NCI-H2081 (cell line): ENCODE results near the gene RRP1B.
"Not testable (repeated sequence)": the region's sequence is repeated elsewhere in the genome, so short reads cannot be mapped to it uniquely, and the experiment has no call there.

Experiments
- DNase-seq, 2 experiments: peaks; one replicate each; lab custom pipeline; 2025; lab: John Stamatoyannopoulos, UW

Gene RRP1B

DNA sequence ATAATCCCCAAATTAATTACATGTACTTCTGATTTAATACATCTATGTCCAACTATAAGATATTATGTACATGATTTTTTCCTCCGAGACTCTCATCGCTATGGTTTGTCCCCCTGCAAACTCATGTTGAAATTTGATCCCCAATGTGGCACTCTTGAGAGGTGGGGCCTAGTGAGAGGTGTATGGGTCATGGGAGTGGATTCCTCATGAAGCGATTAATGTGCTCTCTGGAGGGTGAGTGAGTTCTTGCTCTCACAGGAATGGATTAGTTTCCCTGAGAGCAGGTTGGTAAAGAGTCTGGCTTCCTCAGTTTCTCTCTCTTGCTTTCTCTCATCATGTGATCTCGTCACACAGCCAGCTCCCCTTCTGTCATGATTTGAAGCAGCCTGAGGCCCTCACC is 16.2 kb upstream of the RRP1B start:
- no peak for DNase-seq

DNA sequence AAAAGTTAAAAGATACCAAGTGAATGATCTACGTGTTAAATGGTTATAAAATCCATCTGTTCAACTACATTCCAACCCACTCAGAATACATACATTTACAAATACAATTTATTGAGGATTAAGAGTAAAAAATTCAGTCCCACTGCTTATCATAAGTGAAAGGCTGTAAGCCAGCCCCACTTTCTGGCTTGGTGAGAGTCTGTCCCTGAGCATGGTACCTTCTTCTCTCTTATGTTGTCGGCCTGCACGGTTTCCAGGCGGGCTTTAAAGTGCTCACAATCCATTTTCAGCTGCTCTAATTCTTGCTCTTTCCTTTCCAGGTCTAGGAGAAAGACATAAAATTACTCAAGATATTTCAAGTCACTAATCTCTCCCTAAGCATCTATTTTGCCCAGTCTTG is 15.3 kb upstream of the RRP1B start:
- no peak for DNase-seq

DNA sequence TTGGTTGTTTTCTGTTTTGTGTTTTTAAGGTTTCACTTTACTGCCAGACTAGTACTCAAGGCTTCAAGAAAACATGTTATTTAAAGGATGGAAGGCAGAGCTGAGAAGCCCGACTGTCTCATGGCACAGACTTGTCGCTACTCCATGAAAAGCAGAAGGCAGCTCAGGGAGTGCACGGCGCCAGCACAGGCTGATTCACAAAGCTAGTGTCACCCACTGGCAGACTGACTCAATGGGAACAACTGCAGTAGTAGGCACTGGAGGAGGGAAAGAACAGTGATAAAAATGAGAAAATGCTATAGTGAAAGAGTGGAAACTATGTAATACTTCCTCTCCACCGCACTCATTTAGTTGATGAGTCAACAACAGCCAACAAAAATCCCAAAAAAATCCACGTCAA is 14.8 kb upstream of the RRP1B start:
- no peak for DNase-seq

DNA sequence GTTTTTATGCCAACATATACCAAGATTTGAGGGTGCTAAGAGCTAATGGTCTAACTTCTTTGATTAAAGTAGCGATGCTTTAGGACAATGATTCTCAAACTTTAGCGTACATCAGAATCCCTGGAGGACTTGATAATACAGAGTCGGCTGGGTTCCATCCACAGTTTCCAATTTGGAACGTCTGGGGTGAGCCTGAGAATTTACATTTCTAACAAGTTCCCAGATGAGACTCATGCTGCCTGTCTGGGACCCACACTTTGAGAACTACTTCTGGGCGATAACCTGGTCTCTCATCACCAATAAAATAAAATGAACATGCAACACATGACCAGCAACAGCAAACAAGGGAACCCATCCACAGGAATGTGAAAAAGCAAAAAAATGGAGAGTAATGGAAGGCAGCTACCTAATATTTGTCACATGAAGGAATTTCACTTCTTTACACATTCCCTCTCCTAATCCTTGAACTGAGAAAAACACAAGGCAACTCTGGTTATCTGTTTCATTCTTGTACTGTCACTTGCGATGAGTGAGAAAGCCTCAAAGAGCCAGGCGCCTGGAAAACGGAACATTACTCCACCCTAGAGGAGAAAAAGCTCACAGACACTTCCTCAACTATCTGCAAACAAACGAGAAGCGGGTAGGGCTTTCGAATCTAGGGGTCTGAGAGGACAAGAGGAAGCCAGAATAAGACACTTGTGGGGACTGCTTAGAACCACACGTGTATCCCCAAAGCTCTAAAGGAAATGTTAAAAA is 14.0 kb upstream of the RRP1B start:
- peak; percentile 11 to 29 for DNase-seq

DNA sequence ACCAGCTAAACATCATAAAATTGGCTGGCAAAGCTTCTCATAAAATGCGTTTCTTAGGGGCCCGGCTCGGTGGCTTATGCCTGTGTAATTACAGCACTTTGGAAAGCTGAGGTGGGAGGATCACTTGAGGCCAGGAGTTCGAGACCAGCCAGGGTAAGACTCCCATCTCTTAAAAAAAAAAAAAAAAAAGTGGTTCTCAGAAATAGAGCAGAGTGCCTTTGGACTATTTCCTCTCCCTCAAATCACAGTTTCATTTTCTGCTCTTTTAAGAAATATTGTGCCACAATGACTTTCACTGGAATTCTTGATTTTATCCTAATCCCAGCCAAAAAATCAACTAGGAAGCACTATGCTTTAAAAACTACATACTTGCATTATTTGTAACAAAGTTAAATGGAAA is 13.4 kb upstream of the RRP1B start:
- DNase-seq, result no peak

DNA sequence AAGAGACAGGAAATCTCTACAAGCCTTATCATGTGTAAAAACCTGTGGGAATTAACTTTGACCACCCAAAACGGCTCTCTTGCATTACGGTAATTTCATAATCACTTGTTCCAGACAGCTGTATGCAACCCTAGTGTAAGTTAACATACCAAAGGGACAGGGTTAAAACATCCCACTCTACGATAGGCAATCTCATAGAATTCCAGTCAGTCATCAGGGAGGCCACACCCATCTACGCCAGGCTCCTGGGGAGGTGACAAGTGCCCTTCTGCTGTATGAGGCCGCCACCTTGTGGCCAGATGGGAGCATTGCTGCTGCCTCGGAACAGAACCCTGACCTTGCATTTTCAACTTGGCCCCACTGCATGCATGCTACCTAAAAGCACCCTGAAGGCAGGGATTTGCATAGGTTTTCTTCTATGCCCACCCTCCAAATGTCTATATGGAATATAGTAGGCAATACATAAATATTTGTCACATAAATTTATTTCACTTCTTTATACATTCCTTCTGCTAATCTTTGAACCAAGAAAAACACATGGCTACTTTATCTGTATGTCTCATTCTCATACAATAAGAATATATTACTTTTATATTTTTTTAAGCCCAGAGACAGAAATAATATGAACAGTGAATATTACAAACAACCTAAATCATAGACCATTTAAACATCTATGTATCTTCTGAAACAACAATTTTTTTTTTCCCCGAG is 12.7 kb upstream of the RRP1B start:
- DNase-seq, result peak; percentile 73 to 79

DNA sequence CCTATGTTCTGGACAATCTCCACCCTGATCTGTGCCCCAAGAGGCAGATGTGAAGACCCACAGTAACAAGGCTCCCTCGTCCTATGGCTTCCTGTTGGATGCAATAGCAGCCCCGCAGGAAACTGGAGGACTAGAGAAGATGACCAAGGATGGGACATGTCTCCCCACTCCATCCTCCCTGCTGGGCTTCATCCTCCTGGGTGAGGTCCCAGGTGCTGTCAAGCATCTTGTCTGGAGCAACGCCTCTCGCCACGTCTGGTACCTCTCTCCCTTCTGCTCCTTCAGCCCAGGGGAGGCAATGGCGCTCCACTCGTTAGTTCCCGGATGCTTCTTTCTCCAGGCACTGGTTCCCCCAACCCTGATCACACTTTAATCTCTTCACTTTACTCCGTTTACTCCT is 11.2 kb upstream of the RRP1B start:
- DNase-seq, result no peak

DNA sequence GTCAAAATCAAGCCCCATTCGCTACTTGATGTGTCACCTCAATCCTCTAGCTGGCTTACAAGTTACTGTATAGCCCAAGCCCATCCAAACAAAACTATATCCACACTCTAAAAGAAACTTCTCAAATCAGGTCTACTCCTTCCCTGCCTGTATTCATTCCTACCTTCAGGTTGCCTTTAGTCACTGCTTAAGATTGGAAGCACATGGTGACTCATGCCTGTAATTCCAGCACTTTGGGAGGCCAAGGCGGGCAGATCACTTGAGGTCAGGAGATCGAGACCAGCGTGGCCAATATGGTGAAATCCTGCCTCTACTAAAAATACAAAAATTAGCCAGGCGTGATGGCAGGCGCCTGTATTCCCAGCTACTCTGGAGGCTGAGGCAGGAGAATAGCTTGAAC is 7.4 kb upstream of the RRP1B start:
- DNase-seq, result not testable (repeated sequence)

DNA sequence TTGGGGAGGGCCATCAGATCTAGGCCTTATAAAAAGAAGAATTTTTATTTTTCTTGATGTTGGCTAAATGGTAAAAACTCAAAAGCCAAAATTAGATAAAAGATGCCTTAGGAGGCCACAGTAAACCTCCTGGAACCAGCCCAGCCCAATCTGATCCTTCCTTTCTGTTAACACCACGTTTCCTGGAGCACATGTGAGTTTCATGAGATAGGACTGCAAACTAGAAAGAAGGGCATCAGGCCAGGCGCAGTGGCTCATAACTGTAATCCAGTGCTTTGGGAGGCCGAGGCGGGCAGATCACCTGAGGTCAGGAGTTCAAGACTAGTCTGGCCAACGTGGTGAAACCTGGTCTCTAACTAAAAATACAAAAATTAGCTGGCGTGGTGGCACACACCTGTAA is 6.7 kb upstream of the RRP1B start:
- no peak for DNase-seq

DNA sequence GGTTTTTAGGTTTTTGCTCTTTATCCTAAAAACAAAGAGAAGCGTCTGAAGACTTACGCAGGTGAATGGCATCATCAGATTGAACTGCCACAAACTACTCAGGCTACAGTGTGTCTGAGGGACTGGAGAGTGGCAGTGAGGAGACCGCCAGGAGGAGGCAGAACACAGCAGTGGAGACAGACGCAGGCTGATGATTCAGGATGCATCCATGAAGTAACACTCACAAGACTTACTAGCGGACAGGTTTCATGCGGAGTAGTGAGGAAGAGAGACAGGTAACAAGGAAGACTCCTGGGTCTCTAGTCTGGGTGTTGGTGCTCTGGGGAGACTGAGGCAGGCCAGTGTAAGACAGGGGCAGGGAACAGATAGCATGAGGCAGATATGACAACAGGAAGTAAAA is 5.7 kb upstream of the RRP1B start:
- DNase-seq, result no peak

DNA sequence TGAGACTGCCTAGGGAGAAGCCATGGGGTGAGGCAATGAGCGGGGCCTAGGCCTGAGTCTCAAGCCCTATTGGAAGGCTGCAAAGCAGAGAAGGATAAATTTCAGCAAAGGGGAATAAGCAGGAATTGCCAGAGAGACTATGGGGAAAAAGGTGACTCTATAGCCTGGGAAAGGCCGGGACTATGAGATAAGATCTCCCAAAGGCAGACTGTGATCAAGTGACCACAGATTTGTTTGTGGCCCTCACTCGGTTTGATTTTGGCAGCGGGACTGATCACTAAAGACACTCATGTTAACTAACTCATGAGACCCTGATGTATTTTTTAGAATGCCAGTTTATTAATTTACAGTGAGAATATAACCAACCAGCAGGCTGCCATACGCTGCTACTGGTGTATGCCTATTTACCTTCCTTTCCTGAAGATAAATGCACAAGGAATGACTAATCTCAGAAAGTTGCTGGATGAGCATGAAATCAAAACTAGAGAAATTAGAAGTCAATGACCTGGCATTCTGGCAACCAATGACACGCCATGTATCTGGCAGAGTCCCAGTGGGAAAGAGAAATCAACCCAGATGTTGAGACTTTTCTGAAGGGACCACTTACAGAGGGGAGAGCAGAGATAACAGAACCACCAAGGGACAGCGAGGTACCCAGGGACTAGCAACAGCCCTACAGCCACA is 4.4 kb upstream of the RRP1B start:
- no peak for DNase-seq

DNA sequence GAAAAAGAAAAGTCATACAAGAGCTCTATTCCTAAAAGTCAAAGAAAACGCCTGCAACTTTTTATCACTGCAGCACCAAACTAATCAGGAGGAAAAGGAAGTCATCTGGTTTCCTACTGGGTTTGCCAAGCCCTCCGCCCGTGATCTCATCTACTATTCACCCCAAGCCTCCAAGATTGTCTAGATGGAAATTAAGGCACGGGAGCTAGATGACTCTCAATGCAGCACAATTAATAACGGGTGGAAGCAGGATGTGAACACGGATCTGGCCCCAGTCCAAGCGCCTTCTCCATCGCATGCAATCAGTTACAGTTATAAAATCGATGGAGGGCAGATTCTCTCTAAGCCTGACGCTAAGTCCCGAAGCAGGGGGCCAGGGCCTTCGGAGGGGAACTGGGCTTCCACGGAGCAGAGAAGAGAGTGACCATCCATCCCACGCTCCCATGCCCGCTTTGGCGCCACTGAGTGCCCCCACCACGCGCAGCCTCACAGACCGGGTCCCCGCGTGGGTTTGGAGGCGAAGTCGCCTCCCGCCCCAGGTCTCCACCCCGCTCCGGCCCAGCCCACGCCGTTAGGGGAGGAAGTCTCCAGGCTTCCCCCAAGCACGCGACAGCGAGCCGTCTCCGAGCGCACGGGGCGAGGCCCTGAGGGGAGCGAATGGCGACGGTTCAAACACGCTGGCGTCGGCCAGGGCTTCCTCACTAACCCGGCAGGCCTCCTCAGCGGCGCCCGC is 1.8 kb upstream of the RRP1B start:
- DNase-seq, result peak in 1 of 2 experiments; percentile 3

DNA sequence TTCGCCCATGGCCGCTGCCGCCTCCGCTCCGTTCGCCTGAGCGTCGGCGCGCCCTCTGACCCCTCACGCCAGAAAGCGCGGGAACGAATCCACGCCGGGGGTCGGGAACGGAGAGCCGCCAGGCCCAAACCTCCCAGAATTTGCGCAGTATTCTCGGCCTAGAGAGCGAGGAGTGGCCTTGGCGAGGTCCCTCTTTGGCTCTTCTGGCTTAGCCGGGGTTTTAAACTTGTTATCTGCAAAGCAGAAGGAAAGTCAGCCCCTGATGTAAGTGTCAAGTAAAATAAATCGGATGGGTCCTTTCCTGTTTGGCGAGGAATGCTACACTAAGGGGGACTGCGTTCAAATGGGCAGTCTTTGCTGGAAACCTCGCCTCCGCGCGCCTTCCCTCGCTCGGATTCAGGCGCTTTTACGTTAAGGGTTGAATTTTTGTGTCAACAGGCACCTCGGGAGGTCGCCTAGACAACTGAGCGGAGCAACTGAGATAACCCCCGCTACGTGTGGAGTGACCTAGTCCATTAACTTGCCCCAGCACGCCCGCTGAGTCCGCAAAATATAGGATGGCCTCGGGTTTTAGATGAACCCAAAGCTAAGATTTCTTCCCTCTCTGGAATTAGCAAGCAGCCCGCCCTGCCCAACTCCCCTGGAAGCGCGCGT is 1.1 kb upstream of the RRP1B start:
- no peak for DNase-seq

DNA sequence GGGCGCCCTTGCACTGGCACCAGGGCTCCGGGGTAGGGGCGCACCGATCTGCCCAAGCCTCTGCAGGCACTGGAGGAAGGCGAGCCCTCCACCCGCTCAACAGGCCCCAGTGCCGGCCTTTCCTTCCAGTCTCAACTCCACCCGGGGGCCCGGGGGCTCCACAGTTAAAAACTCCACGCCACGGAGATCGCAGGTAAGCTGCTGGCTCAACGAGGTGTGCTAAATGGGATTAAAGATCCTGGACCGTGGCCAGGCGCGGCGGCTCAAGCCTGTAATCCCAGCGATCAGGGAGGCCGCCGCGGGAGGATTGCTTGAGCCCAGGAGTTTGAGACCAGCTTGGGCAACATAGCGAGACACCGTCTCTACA is 608 bp upstream of the RRP1B start:
- DNase-seq, result no peak

DNA sequence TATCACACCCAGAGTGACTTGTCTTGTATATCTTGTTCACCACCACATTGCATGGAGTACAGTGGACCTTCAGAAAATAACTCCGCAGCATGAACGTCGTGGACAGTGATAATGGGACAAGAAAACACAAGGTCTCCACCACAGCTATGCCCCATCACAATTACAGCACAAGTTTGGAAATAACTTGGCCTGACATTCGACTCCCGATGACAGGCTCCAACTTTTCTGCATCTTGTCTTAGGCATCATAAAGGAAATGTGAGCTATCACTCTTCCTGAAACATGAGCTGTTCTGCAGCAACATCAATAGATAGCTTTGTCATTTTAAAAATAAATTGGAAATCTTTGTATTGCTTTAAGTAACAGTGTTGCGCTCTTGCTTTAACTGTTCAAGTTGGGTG is 2.9 kb downstream of the RRP1B start:
- DNase-seq, result no peak

DNA sequence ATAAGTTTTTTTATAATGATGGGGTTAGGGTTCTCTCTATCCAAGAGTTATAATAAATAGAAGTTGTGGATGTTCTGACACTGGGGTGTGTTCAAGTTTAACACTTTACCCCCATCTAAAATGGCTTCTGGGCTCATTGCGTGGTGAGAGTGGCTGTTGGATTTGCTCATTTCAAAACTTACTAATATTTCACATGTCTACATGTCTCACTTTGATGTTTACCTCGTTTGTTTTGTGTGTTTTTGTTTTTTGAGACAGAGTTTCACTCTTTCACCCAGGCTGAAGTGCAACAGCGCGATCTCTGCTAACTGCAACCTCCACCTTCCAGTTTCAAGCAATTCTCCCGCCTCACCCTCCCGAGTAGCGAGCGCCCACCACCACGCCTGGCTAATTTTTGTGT is 3.7 kb downstream of the RRP1B start:
- no peak for DNase-seq

DNA sequence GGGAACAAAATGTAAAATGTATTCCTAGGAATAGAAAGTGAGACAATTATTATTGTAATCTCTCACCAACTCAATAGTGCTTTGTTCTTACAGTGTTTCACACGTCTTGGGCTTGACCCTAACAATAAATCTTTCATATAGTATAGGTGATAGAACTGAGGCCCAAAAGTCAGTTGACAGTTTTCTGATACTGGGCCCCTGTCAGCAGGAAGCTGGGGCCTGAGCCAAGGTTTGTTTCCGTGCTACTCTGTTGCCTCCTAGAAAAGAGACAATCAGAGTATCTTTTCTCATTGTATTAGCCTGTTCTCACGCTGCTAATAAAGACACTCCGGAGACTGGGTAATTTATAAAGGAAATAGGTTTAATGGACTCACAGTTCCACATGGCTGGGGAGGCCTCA is 5.0 kb downstream of the RRP1B start:
- no peak for DNase-seq

DNA sequence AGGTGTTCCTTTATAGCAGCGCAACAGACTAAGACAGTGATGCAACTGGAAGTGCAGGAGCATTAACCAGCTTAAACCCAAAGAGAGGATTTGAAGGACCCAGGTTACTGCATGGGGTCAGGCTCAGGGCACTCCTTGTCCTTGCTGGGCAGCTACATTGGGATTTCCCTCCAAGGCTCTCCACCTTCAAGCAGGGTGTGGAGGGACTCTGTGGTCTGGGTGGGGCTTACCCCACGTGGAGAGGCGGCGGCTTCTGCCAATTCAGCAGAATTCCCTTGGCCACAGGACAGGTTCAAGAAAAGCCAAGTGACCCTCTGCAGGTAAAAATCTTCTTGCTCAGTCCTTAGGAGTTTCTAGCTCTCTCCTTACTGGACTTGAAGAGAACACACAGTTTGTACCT is 6.5 kb downstream of the RRP1B start:
- DNase-seq, result no peak

DNA sequence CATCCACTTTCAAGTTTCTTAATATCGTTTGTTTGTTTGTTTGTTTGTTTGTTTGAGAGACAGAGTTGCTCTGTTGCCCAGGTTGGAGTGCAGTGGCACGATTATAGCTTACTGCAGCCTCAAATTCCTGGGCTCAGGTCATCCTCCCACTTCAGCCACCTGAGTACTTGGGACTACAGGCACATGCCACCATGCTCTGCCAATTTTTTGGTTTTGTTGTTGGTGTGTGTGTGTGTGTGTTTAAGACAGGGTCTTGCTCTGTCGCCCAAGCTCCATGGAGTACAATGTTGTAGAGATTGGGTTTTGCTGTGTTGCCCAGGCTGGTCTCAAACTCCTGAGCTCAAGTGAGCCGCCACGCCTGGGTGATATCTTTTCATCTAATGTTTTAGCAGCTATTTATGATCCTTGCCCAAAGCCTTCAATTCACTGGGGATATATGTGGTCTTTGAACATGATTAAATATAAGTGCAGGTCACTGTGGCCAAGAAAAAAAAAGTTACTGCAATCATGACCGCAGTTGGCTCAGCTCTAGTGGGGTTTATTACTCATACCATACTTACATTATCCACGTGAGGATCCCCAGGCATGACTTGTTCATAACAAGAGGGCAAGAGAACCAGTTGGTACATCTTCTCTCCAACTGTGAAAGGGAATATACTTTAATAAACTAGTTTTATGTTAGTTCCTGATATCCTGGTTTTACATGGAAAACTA is 8.0 kb downstream of the RRP1B start:
- DNase-seq, result no peak

DNA sequence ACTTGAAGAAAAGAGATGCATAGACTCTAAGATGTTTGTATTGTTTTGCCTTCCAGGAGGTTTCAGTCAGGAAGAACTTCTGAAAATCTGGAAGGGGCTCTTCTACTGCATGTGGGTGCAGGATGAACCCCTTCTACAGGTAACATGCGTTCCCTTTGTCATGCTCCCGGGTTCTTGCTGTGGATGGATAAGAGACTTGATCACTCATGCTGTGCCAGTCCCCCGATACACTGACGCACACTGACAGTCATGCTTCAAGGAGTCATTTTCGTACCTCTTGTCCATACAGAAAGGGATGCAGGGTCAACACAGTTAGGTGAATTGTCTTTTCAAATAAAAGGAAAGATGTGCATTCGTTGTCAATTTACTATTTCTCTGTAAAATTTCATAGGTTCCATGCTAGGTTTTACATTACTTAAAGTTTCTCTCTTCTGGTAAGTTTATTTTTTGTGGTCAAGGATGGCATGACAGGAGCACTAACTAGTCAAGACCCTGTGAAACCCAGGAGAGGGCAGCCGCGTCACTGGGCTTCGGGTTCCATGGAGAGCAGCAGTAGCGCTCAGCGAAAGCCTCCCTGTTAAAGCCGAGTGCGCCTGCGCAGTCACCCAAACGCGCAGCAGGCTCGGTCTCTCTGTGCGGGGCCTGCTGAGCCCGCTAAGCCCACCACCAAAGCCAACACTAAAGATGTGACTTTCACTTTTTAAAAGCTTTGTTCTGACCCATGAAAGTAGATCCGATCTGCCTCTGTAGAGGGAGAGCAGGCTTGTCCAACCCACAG is 10.7 kb downstream of the RRP1B start:
- DNase-seq, result no peak

DNA sequence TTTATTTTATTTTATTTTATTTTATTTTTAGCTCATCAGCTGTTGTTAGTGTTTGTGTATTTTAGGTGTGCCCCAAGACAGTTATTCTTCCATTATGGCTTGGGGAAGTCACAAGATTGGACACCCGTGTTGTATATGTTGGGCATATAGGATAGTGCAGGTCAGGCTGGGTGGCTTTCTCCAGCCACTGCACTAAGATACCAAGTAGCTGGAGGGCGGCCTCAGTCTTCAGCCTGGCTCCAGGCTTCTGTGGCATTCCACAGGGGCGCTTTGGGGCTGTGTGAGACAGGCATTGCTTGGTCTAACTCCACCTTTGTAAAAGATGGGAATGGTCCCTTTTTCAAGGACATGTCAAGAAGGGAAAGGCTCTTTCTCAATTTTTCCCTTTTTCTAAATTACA is 16.5 kb downstream of the RRP1B start:
- DNase-seq, result no peak
